Psoas muscle (tissue), 8 donors: ENCODE measurements around the gene PPP2R3B. TPM values are rescaled to one million over a fixed set of nuclear protein-coding genes. Genes with fewer than 3 reads are reported as not detected.
A peak's percentile ranks its signal among the peaks of the same experiment; 100 is the strongest.

Experiments used
- ATAC-seq, 4 donors: fragments of 200-7000 bp; cut with Tn5 transposase; one replicate each; pipeline ENCODE4 v1.9.1; 2020; ENCODE audit warnings: moderate library complexity in 3 of 4, mild to moderate bottlenecking in 2 of 4
- DNase-seq, 2 donors: peaks; one replicate each; pipeline ENCODE4 v3.0.0-alpha.2; 2020
- H3K27ac ChIP-seq: fragments of 200-600 bp; one replicate; pipeline ENCODE4 v1.8.0; 2022
- H3K27me3 ChIP-seq, 3 donors: fragments of 200-600 bp in 1 of 3; one replicate each; pipeline versions ENCODE4 v1.6.1 to v1.8.0; 2013 to 2022; ENCODE audit warnings: low read length in 2 of 3, mild to moderate bottlenecking in 2 of 3, moderate library complexity in 1 of 3; ENCODE audit not compliant: insufficient read depth in 3 of 3
- H3K36me3 ChIP-seq, 2 donors: fragments of 200-600 bp in 1 of 2; one replicate each; pipeline versions ENCODE4 v1.6.1 to v1.8.0; 2013 to 2022; ENCODE audit warnings: low read depth in 1 of 2, mild to moderate bottlenecking in 1 of 2, moderate library complexity in 1 of 2; ENCODE audit not compliant: insufficient read depth in 1 of 2
- H3K4me1 ChIP-seq: fragments of 200-600 bp; one replicate; pipeline ENCODE4 v1.8.0; 2022
- H3K4me3 ChIP-seq: fragments of 200-600 bp; one replicate; pipeline ENCODE4 v1.8.0; 2022; ENCODE audit warnings: mild to moderate bottlenecking
- H3K9me3 ChIP-seq: fragments of 200-600 bp; one replicate; pipeline ENCODE4 v1.8.0; 2022
- CTCF ChIP-seq: fragments of 200-600 bp; IDR thresholded peaks from one replicate; pipeline ENCODE4 v1.8.0; 2022; ENCODE audit warnings: antibody characterized with exemption
- WGBS, 3 donors: extraction: QIAGEN DNeasy Blood & Tissue Kit; methylation state at CpG; one replicate each; pipeline versions ENCODE4 v1.1.6 to v1.1.7; 2013; 5-methylcytosine and 5-hydroxymethylcytosine counted together
- intact Hi-C, 2 donors: fragments of 100-400 bp; cut with DNase I; formaldehyde crosslinking; loops; one replicate each; pipeline versions ENCODE4 v1.11.0 to v1.14.2; 2022
- polyA plus RNA-seq, 3 donors: library from polyadenylated mRNA; stranded (reverse); fragments of 200-250 nt; gene quantifications; one replicate each; pipeline ENCODE4 v1.2.3, GENCODE V29; 2013
- total RNA-seq, 4 donors: library from RNA; stranded (reverse); fragmentation: NEBNext Ultra II Directional in 2 of 4; extraction: Animal tissue kit (Norgen Biotek cat#: 25700) in 2 of 4; gene quantifications; one replicate each; pipeline versions ENCODE4 v1.2.1 to v1.2.4, GENCODE V29; 2021 to 2023
- donor health status: healthy with polysubstance abuse.
- donor health status: DM: no; HTN: no; CAD: no; lungs with moderate emphysema.
- donor health status: Bipolar disorder and iron deficiency.
- donor health status: healthy.
- donor health status: DM: yes; HTN: yes; CAD: no.
- donor health status: DM: no; HTN: no; CAD: no.
- donor health status: DM: no; HTN: no; CAD: no.
- donor health status: DM: yes; HTN: yes; CAD: no.

Gene PPP2R3B
- total and polyA plus RNA-seq, 7 donors = 32.3 to 156 (median 77.2) TPM

GRCh38 chrX:340121-340520 is 46.6 kb downstream of the PPP2R3B start:
- peaks cover 2 to 44% of the 10 kb centered on the region in 2 donors for H3K36me3 ChIP-seq
- H3K27ac ChIP-seq = no peak overlapping the region
- no peak overlapping the region for H3K4me3 ChIP-seq
- intact Hi-C loops = no loop called here
- no peaks in the 10 kb centered on the region for H3K27me3 ChIP-seq
- 80 to 92% (median 86%) methylated on average over 12 to 19 of the region's 24 CpGs for WGBS, 3 donors
- H3K4me1 ChIP-seq = no peaks in the 10 kb centered on the region
- DNase-seq = peak in 1 of 2 donors; percentile 37
- no peak for TF ChIP-seq CTCF
- ATAC-seq = no peak
- no peaks in the 10 kb centered on the region for H3K9me3 ChIP-seq

- DNase-seq (peak in 1 of 2 donors; percentile 51), ATAC-seq (peak in 3 of 4 donors; percentile 29 to 41 (median 37))
- no peak overlapping the region for H3K27ac ChIP-seq
- TF ChIP-seq CTCF = no peak
- WGBS, 3 donors = 94 to 96% (median 95%) methylated on average over 40 to 44 of the region's 44 CpGs
- H3K4me1 ChIP-seq = no peaks in the 10 kb centered on the region
- H3K4me3 ChIP-seq = no peak overlapping the region
- intact Hi-C loops = no loop called here
- peaks cover 2 to 46% of the 10 kb centered on the region in 2 donors for H3K36me3 ChIP-seq
- no peaks in the 10 kb centered on the region for H3K27me3 ChIP-seq
- H3K9me3 ChIP-seq = no peaks in the 10 kb centered on the region
These were observed 47.8 kb downstream of the PPP2R3B start for GRCh38 chrX:338836-339400.

- Histone ChIP-seq H3K36me3 (peaks cover 2 to 51% of the 10 kb centered on the region in 2 donors), H3K4me3 (no peak overlapping the region), H3K9me3 (no peaks in the 10 kb centered on the region), H3K4me1 (no peaks in the 10 kb centered on the region), H3K27ac (no peak overlapping the region), H3K27me3 (no peaks in the 10 kb centered on the region)
- WGBS, 3 donors = 91 to 93% (median 92%) methylated on average over 42 to 53 of the region's 53 CpGs
- ATAC-seq = peak in 1 of 4 donors; percentile 11
- no peak for TF ChIP-seq CTCF
- DNase-seq = peak in 1 of 2 donors; percentile 53
- intact Hi-C loops = no loop called here
These were observed 48.3 kb downstream of the PPP2R3B start for GRCh38 chrX:338281-338835.

- Histone ChIP-seq H3K9me3 (no peaks in the 10 kb centered on the region), H3K27me3 (no peaks in the 10 kb centered on the region), H3K27ac (no peak overlapping the region), H3K4me3 (no peak overlapping the region), H3K4me1 (no peaks in the 10 kb centered on the region), H3K36me3 (peaks cover 2 to 60% of the 10 kb centered on the region in 2 donors)
- intact Hi-C loops = no loop called here
- TF ChIP-seq CTCF = no peak
- ATAC-seq (no peak), DNase-seq (peak in 1 of 2 donors; percentile 45)
- WGBS, 3 donors = 87 to 91% (median 88%) methylated on average over 38 of the region's 38 CpGs
These were observed 49.3 kb downstream of the PPP2R3B start for GRCh38 chrX:337331-337831.
